Stimulated activated CD8-positive, alpha-beta memory T cell treated with anti-CD3 and anti-CD28 coated beads, Interleukin-12 subunit alpha, Interleukin-12 subunit beta, amount 100 ng/mL, for 1 hour (primary cell): Measurements from ENCODE around the gene MGMT.

ENCODE experiments used
- DNase-seq: peaks from one replicate; pipeline ENCODE4 v3.0.0-alpha.2; 2020; ENCODE audit warnings: low read depth

Gene MGMT

GRCh38 chr10:129655007-129655678, 188.1 kb downstream of the MGMT start:
- DNase-seq = no peak

GRCh38 chr10:129655679-129656031, 188.6 kb downstream of the MGMT start:
- no peak for DNase-seq

- no peak for DNase-seq
Observed at GRCh38 chr10:129656642-129657041, 189.6 kb downstream of the MGMT start.

GRCh38 chr10:129657297-129658017, 190.4 kb downstream of the MGMT start:
- no peak for DNase-seq

GRCh38 chr10:129658376-129659072, 191.5 kb downstream of the MGMT start:
- no peak for DNase-seq

- DNase-seq = no peak
Observed at GRCh38 chr10:129659508-129660268, 192.6 kb downstream of the MGMT start.

GRCh38 chr10:129660569-129660968, 193.5 kb downstream of the MGMT start:
- DNase-seq = no peak

GRCh38 chr10:129662426-129662825, 195.4 kb downstream of the MGMT start:
- DNase-seq = no peak

GRCh38 chr10:129670124-129670523, 203.1 kb downstream of the MGMT start:
- no peak for DNase-seq

GRCh38 chr10:129673292-129673691, 206.3 kb downstream of the MGMT start:
- DNase-seq = no peak

- DNase-seq = no peak
Observed at GRCh38 chr10:129675027-129675769, 208.2 kb downstream of the MGMT start.

GRCh38 chr10:129676014-129676413, 209.0 kb downstream of the MGMT start:
- DNase-seq = no peak

GRCh38 chr10:129677377-129677927, 210.4 kb downstream of the MGMT start:
- DNase-seq = no peak

GRCh38 chr10:129678186-129678585, 211.1 kb downstream of the MGMT start:
- DNase-seq = no peak

GRCh38 chr10:129679207-129679606, 212.2 kb downstream of the MGMT start:
- no peak for DNase-seq

GRCh38 chr10:129680661-129681344, 213.8 kb downstream of the MGMT start:
- DNase-seq = no peak

- DNase-seq = no peak
Observed at GRCh38 chr10:129681856-129682255, 214.8 kb downstream of the MGMT start.

GRCh38 chr10:129683519-129683918, 216.5 kb downstream of the MGMT start:
- DNase-seq = no peak

GRCh38 chr10:129683920-129684319, 216.9 kb downstream of the MGMT start:
- DNase-seq = no peak

- no peak for DNase-seq
Observed at GRCh38 chr10:129685271-129685670, 218.2 kb downstream of the MGMT start.

- no peak for DNase-seq
Observed at GRCh38 chr10:129689671-129690071, 222.6 kb downstream of the MGMT start.
